ENCODE data around the gene MRPL52. TPM values are rescaled to one million over a fixed set of nuclear protein-coding genes. Genes with fewer than 3 reads are reported as not detected.
"Not testable (repeated sequence)": the region's sequence is repeated elsewhere in the genome, so short reads cannot be mapped to it uniquely, and the experiment has no call there.

The MRPL52 gene
- total and polyA plus RNA-seq, 2 experiments from 2014 or later = 97.9 to 259 TPM

DNA sequence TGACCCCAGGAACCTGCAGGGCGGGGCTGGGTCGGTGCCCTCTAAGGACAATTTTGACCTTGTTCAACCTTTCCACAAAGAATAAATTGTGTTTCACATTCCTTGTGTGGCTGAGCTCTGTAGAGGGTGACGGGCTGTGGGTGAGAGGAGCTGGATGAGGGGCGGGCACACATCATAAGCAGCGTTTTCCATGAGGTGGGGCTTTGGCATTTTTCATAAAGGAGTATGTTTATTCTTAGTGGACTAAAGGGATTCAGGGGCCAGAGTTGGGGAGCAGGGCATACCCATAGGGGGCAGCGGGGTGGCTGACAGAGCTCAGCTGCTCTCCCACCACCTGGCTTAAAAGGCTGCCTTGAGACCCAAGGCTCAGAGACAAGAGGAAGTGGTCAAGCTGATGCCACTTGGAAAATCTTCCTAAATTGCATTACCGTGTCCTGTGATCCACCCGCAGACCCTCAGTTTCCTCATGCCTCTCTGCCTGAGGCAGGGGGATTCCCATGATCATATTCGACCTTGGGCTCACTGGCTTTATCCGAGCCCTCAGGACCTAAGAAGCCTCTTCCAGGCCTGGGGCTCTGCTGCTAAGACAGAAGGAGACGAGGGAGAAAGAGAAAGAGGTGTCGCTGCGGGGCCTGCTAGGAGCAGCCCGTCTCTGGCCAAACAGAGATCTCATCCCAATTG, 18.1 kb downstream of the MRPL52 start:
- Histone ChIP-seq H3K9me3 (ENCODE audit: low read depth) (no peaks in the 10 kb centered on the region), H3K36me3 (no peaks in the 10 kb centered on the region), H3K4me3 (no peak overlapping the region), H3K27me3 (no peaks in the 10 kb centered on the region), H3K4me1 (ENCODE audit: low read depth) (no peaks in the 10 kb centered on the region), H3K27ac (no peak overlapping the region)
- TF ChIP-seq, protein P1, sequence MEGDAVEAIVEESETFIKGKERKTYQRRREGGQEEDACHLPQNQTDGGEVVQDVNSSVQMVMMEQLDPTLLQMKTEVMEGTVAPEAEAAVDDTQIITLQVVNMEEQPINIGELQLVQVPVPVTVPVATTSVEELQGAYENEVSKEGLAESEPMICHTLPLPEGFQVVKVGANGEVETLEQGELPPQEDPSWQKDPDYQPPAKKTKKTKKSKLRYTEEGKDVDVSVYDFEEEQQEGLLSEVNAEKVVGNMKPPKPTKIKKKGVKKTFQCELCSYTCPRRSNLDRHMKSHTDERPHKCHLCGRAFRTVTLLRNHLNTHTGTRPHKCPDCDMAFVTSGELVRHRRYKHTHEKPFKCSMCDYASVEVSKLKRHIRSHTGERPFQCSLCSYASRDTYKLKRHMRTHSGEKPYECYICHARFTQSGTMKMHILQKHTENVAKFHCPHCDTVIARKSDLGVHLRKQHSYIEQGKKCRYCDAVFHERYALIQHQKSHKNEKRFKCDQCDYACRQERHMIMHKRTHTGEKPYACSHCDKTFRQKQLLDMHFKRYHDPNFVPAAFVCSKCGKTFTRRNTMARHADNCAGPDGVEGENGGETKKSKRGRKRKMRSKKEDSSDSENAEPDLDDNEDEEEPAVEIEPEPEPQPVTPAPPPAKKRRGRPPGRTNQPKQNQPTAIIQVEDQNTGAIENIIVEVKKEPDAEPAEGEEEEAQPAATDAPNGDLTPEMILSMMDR (IDR thresholded peaks at IDR 0.05; ENCODE audit: low read depth, low read length) = peak; percentile 11
- peak in 1 of 2 donors; percentile 75 for DNase-seq (ENCODE audit: low read depth in 1 of 2, low spot score in 1 of 2)

DNA sequence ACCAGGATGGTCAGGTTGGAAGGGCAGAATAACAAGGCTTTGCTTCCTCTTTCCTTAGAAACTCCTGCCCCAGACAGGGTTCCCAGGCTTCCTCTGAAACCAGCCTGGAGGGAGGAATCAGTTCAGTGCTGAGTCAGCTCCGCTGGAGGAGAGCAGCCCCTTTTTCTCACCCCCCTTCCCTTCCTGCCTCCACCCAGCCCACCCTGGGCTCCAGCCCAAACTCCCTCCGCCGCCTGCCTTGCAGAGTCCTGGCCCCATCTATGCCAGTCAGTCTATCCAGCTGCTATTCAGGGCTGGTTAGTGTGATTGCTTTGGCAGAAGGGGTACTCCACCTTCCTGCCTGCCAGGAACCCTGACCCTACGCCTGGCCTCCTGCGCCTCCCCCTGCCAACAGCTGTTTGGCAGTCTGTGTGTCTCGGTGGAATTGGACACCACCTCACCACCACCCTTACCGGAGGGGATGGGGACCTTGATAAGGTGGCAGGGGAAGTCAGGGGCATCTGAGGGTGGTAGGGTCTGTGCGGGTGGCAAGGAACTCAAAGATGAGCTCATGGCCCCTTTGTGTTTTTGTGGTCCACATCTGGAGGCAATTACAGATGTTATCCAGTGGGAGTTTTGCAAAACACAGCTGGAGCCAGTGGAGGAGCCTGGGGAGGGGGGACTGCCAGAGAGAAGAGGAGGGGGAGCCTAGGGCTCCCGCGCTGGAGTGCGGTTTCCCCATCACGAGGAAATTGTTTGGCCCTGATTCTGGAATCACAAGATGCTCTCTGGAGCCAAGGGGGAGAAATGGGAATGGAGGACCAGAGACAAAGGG, 18.9 kb downstream of the MRPL52 start:
- Histone ChIP-seq H3K27ac (no peak overlapping the region), H3K4me1 (ENCODE audit: low read depth) (no peaks in the 10 kb centered on the region), H3K27me3 (no peaks in the 10 kb centered on the region), H3K4me3 (no peak overlapping the region), H3K9me3 (ENCODE audit: low read depth) (no peaks in the 10 kb centered on the region), H3K36me3 (no peaks in the 10 kb centered on the region)
- TF ChIP-seq, protein P1 (IDR thresholded peaks at IDR 0.05; ENCODE audit: low read depth, low read length) = no peak
- peak in 1 of 2 donors; percentile 98 for DNase-seq (ENCODE audit: low read depth in 1 of 2, low spot score in 1 of 2)

- Histone ChIP-seq H3K9me3 (ENCODE audit: low read depth) (no peaks in the 10 kb centered on the region), H3K27ac (no peak overlapping the region), H3K4me1 (ENCODE audit: low read depth) (no peaks in the 10 kb centered on the region), H3K4me3 (no peak overlapping the region), H3K27me3 (no peaks in the 10 kb centered on the region), H3K36me3 (no peaks in the 10 kb centered on the region)
- TF ChIP-seq, protein P1 (IDR thresholded peaks at IDR 0.05; ENCODE audit: low read depth, low read length) = no peak
- peak in 1 of 2 donors; percentile 86 for DNase-seq (ENCODE audit: low read depth in 1 of 2, low spot score in 1 of 2)
These were observed 19.6 kb downstream of the MRPL52 start for GRCh38 chr14:22849212-22849819.

DNA sequence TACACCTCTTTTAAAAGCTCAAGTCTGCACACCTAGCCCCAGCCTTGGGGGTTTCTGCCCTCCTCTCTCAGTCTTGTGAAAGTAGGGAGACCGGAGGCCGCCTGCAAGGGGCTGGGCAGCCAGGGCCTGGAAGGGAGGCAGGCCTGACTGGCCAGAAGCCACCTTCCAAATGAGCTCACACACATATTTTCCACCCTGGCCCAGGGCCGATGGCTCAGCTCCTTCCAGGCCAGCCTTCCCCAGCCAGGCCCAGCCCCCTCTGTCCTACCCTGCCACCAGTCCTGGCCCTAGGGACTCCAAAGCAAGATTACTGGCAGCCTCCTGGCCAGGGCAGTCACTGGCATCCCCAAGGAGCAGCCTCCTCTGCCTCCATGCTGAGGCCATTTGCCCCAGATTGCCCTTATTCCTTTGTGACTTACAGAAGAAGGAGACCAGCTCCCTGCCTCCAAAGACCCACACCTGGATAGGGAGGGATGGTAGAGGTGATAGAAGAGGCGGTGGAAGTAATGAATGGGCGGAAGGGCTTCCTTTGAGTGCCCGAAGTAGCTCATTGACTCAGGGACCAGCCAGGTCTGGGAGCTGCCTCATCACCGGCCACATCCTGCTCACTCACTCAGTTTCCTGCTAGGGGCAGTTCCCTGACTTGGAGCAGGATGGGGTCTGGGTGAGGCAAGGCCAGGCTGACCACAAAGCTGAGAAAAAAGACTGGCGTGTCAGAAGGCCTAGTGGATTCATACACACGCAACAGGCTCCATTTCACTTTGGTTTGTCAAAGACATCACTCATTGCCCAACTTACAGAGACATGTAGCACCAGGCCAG, 21.5 kb downstream of the MRPL52 start:
- peak in 1 of 2 donors; percentile 97 for DNase-seq (ENCODE audit: low read depth in 1 of 2, low spot score in 1 of 2)
- Histone ChIP-seq H3K4me3 (no peak overlapping the region), H3K4me1 (ENCODE audit: low read depth) (no peaks in the 10 kb centered on the region), H3K27me3 (no peaks in the 10 kb centered on the region), H3K9me3 (ENCODE audit: low read depth) (no peaks in the 10 kb centered on the region), H3K36me3 (no peaks in the 10 kb centered on the region), H3K27ac (no peak overlapping the region)
- TF ChIP-seq, protein P1 (IDR thresholded peaks at IDR 0.05; ENCODE audit: low read depth, low read length) = no peak

DNA sequence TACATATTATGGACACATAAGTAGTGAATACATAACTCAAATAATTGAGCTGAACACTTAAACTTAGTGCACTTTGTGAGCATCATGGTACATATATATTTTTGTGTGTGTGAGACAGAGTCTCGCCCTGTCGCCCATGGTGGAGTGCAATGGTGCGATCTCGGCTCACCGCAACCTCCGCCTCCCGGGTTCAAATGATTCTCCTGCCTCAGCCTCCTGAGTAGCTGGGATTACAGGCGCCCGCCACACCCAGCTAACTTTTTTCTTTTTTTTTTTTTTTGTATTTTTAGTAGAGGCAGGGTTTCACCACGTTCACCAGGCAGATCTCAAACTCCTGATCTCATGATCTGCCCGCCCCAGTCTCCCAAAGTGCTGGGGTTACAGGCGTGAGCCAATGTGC, 22.5 kb downstream of the MRPL52 start:
- DNase-seq (ENCODE audit: low read depth in 1 of 2, low spot score in 1 of 2); H3K4me3 ChIP-seq; H3K27me3 ChIP-seq; H3K36me3 ChIP-seq; H3K4me1 ChIP-seq (ENCODE audit: low read depth); H3K27ac ChIP-seq; H3K9me3 ChIP-seq (ENCODE audit: low read depth): not testable (repeated sequence)
